ENCODE measurements around the gene ZNF429.

GRCh38 chr19:21585281-21585890 lies 80.0 kb downstream of the ZNF429 start:
- TF ChIP-seq, protein P1, sequence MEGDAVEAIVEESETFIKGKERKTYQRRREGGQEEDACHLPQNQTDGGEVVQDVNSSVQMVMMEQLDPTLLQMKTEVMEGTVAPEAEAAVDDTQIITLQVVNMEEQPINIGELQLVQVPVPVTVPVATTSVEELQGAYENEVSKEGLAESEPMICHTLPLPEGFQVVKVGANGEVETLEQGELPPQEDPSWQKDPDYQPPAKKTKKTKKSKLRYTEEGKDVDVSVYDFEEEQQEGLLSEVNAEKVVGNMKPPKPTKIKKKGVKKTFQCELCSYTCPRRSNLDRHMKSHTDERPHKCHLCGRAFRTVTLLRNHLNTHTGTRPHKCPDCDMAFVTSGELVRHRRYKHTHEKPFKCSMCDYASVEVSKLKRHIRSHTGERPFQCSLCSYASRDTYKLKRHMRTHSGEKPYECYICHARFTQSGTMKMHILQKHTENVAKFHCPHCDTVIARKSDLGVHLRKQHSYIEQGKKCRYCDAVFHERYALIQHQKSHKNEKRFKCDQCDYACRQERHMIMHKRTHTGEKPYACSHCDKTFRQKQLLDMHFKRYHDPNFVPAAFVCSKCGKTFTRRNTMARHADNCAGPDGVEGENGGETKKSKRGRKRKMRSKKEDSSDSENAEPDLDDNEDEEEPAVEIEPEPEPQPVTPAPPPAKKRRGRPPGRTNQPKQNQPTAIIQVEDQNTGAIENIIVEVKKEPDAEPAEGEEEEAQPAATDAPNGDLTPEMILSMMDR (IDR thresholded peaks at IDR 0.05 in 4 of 5, conservative IDR thresholded peaks at IDR 0.05 in 1 of 5) = no peak
- no peak for TF ChIP-seq POLR2A (IDR thresholded peaks at IDR 0.05)

All from gastrocnemius medialis (tissue), 4 donors.